ENCODE data around the gene DUSP15. TPM values are rescaled to one million over a fixed set of nuclear protein-coding genes. Genes with fewer than 3 reads are reported as not detected.
"Not testable (repeated sequence)": the region's sequence is repeated elsewhere in the genome, so short reads cannot be mapped to it uniquely, and the experiment has no call there.

Gene DUSP15
- total and polyA plus RNA-seq, 8 donors = 0.45 to 4.7 (median 2.9) TPM; not detected in 3

DNA sequence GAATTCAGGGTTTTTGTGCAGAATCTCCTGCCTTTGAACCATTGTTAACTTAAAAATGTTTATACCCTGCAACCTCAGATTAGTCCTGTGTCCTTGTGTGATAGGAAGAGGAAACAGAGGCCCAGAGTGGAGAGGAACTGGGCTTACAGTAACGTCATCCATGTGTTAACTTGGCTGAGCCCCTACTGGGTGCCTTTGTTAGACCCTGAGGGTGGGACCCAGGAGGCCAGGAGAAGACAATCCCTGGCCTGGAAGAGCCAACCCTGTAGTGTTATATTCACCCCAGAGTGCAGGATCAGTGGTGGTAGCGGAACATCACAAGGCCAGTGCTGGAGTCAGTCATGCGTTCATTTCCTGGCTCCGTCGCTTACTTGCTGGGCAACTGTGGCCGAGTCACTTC, 40.6 kb downstream of the DUSP15 start:
- TF ChIP-seq EP300 (IDR thresholded peaks at IDR 0.05) (no peak), POLR2A (IDR thresholded peaks at IDR 0.05) (no peak), POLR2AphosphoS5 (IDR thresholded peaks at IDR 0.05) (no peak)
- TF ChIP-seq, protein P1, sequence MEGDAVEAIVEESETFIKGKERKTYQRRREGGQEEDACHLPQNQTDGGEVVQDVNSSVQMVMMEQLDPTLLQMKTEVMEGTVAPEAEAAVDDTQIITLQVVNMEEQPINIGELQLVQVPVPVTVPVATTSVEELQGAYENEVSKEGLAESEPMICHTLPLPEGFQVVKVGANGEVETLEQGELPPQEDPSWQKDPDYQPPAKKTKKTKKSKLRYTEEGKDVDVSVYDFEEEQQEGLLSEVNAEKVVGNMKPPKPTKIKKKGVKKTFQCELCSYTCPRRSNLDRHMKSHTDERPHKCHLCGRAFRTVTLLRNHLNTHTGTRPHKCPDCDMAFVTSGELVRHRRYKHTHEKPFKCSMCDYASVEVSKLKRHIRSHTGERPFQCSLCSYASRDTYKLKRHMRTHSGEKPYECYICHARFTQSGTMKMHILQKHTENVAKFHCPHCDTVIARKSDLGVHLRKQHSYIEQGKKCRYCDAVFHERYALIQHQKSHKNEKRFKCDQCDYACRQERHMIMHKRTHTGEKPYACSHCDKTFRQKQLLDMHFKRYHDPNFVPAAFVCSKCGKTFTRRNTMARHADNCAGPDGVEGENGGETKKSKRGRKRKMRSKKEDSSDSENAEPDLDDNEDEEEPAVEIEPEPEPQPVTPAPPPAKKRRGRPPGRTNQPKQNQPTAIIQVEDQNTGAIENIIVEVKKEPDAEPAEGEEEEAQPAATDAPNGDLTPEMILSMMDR (IDR thresholded peaks at IDR 0.05) = no peak
- Histone ChIP-seq H3K4me3 (no peak overlapping the region), H3K36me3 (no peaks in the 10 kb centered on the region), H3K27ac (no peak overlapping the region), H3K9me3 (no peaks in the 10 kb centered on the region), H3K4me1 (peaks cover 0 to 10% (median 0%) of the 10 kb centered on the region in 4 donors), H3K27me3 (peaks cover 0 to 20% (median 0%) of the 10 kb centered on the region in 3 donors)
- intact Hi-C loops (cut with DNase I; ENCODE audit: low total_unique reads) = loop anchor here (10.0 kb wide), 2 partner anchors 195 to 255 kb away; no protein-coding TSS in a partner anchor
- 81 to 89% (median 84%) methylated on average over 6 of the region's 6 CpGs for WGBS, 5 donors
- no peak for DNase-seq

- intact Hi-C loops (cut with DNase I; ENCODE audit: low total_unique reads) = loop anchor here (10.0 kb wide), 2 partner anchors 197 to 257 kb away; no protein-coding TSS in a partner anchor
- H3K36me3 ChIP-seq, H3K27ac ChIP-seq, H3K9me3 ChIP-seq, DNase-seq, H3K4me1 ChIP-seq, H3K4me3 ChIP-seq: not testable (repeated sequence)
- WGBS, 5 donors = 89 to 96% (median 92%) methylated on average over 10 to 11 of the region's 11 CpGs
- peaks cover 0 to 13% (median 0%) of the 10 kb centered on the region in 3 donors for H3K27me3 ChIP-seq
Observed at GRCh38 chr20:31828016-31828415, 42.3 kb downstream of the DUSP15 start.

DNA sequence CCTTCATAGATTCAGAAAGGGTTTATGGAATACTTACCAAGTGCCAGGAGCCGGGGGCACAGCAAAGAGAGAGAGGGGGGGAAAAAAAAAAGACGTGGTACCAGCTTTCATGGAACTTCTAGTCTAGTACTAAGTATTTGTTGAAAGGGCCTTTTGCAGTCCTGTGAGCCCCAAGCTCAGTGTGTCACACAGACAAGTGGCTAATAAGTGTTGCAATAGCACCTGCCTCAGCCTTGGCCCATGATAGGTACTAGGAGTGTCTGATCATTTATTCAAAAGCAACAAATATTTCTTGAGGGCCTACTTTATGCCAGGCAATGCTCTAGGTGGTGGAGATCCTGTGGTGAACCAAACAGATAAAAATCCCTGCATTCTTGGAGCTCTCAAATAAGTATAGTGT, 43.3 kb downstream of the DUSP15 start:
- TF ChIP-seq POLR2A (IDR thresholded peaks at IDR 0.05) = no peak
- TF ChIP-seq POLR2AphosphoS5 (IDR thresholded peaks at IDR 0.05) = no peak
- TF ChIP-seq EP300 (IDR thresholded peaks at IDR 0.05) = no peak
- TF ChIP-seq, protein P1 (IDR thresholded peaks at IDR 0.05) = no peak
- intact Hi-C loops (cut with DNase I; ENCODE audit: low total_unique reads) = loop anchor here (10.0 kb wide), 2 partner anchors 198 to 258 kb away; no protein-coding TSS in a partner anchor
- DNase-seq = no peak
- no peaks in the 10 kb centered on the region for H3K36me3 ChIP-seq
- 62 to 86% (median 75%) methylated on average over 2 of the region's 2 CpGs for WGBS, 5 donors
- H3K4me3 ChIP-seq = no peak overlapping the region
- no peak overlapping the region for H3K27ac ChIP-seq
- peaks cover 0 to 13% (median 0%) of the 10 kb centered on the region in 3 donors for H3K27me3 ChIP-seq
- H3K4me1 ChIP-seq = peaks cover 0 to 11% (median 10%) of the 10 kb centered on the region in 4 donors
- no peaks in the 10 kb centered on the region for H3K9me3 ChIP-seq

DNA sequence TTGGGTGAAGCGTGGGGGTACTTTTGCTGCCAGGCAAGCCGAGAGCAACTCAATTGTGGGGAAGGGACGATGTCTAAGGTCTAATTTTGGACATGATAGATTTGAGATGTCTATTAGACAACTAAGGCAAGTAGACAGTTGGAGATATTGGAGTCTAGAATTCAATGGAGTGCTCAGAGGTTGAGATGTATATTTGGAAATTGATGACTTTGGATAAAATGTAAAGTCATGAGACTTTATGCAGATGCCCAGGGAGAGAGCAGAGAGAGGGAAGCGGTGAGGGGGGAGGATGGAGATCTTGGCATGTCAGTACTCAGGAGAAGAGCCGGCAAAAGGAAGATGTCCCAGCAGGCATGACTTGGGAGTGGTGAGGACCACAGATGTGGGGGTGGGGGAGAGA, 44.3 kb downstream of the DUSP15 start:
- Histone ChIP-seq H3K27ac (no peak overlapping the region), H3K36me3 (no peaks in the 10 kb centered on the region), H3K9me3 (no peaks in the 10 kb centered on the region), H3K27me3 (peaks cover 0 to 8% (median 0%) of the 10 kb centered on the region in 3 donors), H3K4me1 (peaks cover 0 to 11% (median 10%) of the 10 kb centered on the region in 4 donors), H3K4me3 (no peak overlapping the region)
- 84 to 95% (median 89%) methylated on average over 5 of the region's 5 CpGs for WGBS, 5 donors
- no peak for TF ChIP-seq EP300 (IDR thresholded peaks at IDR 0.05)
- TF ChIP-seq, protein P1 (IDR thresholded peaks at IDR 0.05) = no peak
- TF ChIP-seq POLR2AphosphoS5 (IDR thresholded peaks at IDR 0.05) = no peak
- no peak for TF ChIP-seq POLR2A (IDR thresholded peaks at IDR 0.05)
- intact Hi-C loops (cut with DNase I; ENCODE audit: low total_unique reads) = loop anchor here (10.0 kb wide), 2 partner anchors 199 to 259 kb away; no protein-coding TSS in a partner anchor
- DNase-seq = no peak
